ENCODE results near the gene BABAM1. TPM values are rescaled to one million over a fixed set of nuclear protein-coding genes. Genes with fewer than 3 reads are reported as not detected.

Gene BABAM1
- total RNA-seq, 3 donors from 2014 or later (not counting 1 experiment from before 2014, with no cell fraction given) = 106 to 127 (median 106) TPM

DNA sequence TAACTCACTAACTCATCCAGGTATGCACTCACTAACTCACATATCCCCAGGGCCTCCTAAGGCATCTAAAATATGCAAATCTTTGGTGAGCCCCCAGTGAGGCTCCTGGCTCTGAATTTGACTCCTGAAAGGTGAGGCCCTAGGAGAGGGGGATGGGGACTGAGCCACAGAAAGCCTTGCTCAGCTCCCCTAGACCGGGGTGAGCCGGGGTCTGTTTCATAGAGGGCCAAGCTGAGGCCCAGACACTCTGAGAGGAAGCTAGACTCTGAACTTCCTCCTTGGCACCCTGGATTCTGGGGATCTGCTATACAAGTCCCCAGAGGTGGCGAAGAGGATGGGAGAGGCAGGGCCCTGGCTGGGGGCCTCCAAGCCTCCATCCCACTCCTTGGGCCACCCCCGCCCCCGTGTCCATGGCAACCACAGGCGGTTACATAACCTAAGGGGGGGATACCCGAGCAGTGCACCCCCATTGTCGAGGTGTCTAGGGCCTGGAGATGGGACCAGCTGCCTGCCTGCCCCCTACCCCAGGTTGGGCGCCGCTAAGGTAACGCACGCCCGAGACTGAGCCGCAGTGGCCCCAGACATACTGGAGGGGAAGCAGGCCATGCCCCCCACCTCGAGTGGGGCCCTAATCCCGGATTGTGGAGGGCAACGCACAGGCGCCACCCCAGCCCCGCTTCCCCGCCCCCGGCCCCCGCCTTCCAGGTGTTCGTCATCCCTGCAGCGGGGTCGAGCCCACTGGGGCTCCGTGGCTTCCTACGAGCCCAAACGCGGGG is 35.3 kb downstream of the BABAM1 start:
- TF ChIP-seq CTCF (IDR thresholded peaks at IDR 0.05) = no peak
- peak overlapping the region; percentile 44 for H3K4me3 ChIP-seq (ENCODE audit: low read length)
- WGBS (ENCODE audit: insufficient coverage) = 13% methylated on average over 29 of the region's 29 CpGs
- Mint-ChIP-seq H3K27me3 (ENCODE audit: low read depth in 2 of 2) (no peaks in the 10 kb centered on the region), H3K36me3 (no peaks in the 10 kb centered on the region), H3K9me3 (no peaks in the 10 kb centered on the region), H3K27ac (peak overlapping the region in 1 of 2 donors; percentile 89), H3K4me1 (peaks cover 15 to 26% of the 10 kb centered on the region in 2 donors), H3K4me3 (peak overlapping the region; percentile 78)
- intact Hi-C loops (cut with micrococcal nuclease) = no loop called here
- peaks cover 3% of the 10 kb centered on the region for H3K9me3 ChIP-seq (ENCODE audit: control insufficient read depth, insufficient read depth, low read length)
- peaks cover 39% of the 10 kb centered on the region for H3K4me1 ChIP-seq (ENCODE audit: control insufficient read depth, insufficient read depth, low read length)
- DNase-seq = peak in 1 of 2 donors; percentile 52
- ATAC-seq = peak in 1 of 3 donors; percentile 2
- H3K27me3 ChIP-seq (ENCODE audit: control insufficient read depth, insufficient read depth, low read length) = no peaks in the 10 kb centered on the region
- H3K27ac ChIP-seq (ENCODE audit: low read length) = peak overlapping the region; percentile 51
- H3K36me3 ChIP-seq (ENCODE audit: control insufficient read depth, insufficient read depth, low read length) = no peaks in the 10 kb centered on the region

DNA sequence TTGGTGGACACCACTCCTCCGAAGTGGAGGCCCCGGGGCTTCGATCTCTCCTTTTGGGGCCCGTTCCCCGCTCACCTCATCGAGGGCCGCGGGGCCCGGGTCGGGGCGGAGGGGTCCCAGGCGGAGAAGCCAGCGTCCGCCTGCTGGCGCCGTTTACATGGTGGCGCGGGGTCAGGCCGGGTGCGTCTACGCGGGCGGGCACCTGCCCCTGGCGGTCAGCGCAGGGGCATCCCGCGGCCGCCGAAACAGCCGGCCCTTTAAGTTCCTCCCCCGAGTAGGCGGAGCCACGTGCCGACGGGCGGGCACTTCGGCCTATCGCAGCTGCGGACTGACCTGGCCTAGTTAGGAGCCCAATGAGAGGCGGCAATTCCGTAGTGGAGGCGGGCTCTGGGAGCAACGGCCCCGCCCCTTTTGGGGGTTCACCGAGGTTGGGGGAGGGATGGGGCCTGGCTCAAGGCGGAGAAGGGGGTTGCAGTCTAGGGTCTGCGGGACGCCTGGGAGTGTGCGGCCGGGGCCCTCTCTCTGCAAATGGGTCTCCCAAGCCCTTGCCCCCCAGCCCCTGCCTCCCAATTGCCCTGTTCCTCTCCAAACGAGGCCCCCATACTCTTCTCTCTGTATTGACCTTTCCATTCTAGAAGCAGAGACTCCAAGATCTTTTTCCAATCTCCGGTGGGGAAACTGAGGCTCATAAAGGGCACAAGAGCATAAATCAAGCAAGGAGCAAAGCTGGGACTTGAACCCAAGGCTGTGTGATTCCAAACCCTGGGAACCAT is 36.1 kb downstream of the BABAM1 start, which contains the start of gene ABHD8:
TSS of gene ABHD8 (minus strand) at position 259 of the 773 bp plus-strand sequence. CDS start 1,809 bp downstream, outside the sequence.
- H3K36me3 ChIP-seq (ENCODE audit: control insufficient read depth, insufficient read depth, low read length) = no peaks in the 10 kb centered on the region
- 2% methylated on average over 52 of the region's 52 CpGs for WGBS (ENCODE audit: insufficient coverage)
- peak within 1 kb of the TSS; percentile 81 to 89 for H3K27ac Mint-ChIP-seq
- intact Hi-C loops (cut with micrococcal nuclease) = no loop called here
- no peaks in the 10 kb centered on the region for H3K27me3 ChIP-seq (ENCODE audit: control insufficient read depth, insufficient read depth, low read length)
- H3K27ac ChIP-seq (ENCODE audit: low read length) = peak within 1 kb of the TSS; percentile 51
- peak within 1 kb of the TSS; percentile 44 for H3K4me3 ChIP-seq (ENCODE audit: low read length)
- peak; percentile 95 to 96 for DNase-seq
- TF ChIP-seq CTCF (IDR thresholded peaks at IDR 0.05) = peak; percentile 55
- peak; percentile 79 to 88 (median 81) for ATAC-seq
- peaks cover 39% of the 10 kb centered on the region for H3K4me1 ChIP-seq (ENCODE audit: control insufficient read depth, insufficient read depth, low read length)
- H3K4me3 Mint-ChIP-seq = peak within 1 kb of the TSS; percentile 78
- no peaks in the 10 kb centered on the region for H3K9me3 Mint-ChIP-seq
- H3K9me3 ChIP-seq (ENCODE audit: control insufficient read depth, insufficient read depth, low read length) = no peaks in the 10 kb centered on the region
- no peaks in the 10 kb centered on the region for H3K36me3 Mint-ChIP-seq
- peaks cover 15 to 31% of the 10 kb centered on the region in 2 donors for H3K4me1 Mint-ChIP-seq
- H3K27me3 Mint-ChIP-seq (ENCODE audit: low read depth in 2 of 2) = no peaks in the 10 kb centered on the region

DNA sequence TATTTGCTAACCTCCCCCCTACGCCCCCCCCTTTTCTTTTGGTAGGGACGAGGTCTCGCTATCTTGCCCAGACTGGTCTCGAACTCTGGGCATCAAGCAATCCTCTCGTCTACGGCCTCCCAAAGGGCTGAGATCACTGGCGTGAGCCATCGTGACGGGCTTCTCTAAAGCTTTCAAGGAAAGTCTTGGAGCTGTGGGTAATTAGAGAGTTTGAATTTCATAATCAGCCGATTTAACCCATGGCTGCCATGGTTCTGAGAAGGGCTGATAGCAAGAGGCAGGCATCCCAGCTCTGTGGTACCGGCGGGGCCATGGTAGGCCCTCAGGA is 36.7 kb downstream of the BABAM1 start:
- Histone ChIP-seq H3K27ac (ENCODE audit: low read length) (no peak overlapping the region), H3K36me3 (ENCODE audit: control insufficient read depth, insufficient read depth, low read length) (no peaks in the 10 kb centered on the region), H3K4me3 (ENCODE audit: low read length) (no peak overlapping the region), H3K27me3 (ENCODE audit: control insufficient read depth, insufficient read depth, low read length) (no peaks in the 10 kb centered on the region), H3K4me1 (ENCODE audit: control insufficient read depth, insufficient read depth, low read length) (peaks cover 40% of the 10 kb centered on the region), H3K9me3 (ENCODE audit: control insufficient read depth, insufficient read depth, low read length) (no peaks in the 10 kb centered on the region)
- H3K9me3 Mint-ChIP-seq = no peaks in the 10 kb centered on the region
- ATAC-seq (no peak), DNase-seq (no peak)
- no peaks in the 10 kb centered on the region for H3K36me3 Mint-ChIP-seq
- H3K4me3 Mint-ChIP-seq = peak overlapping the region; percentile 78
- H3K4me1 Mint-ChIP-seq = peaks cover 16 to 32% of the 10 kb centered on the region in 2 donors
- intact Hi-C loops (cut with micrococcal nuclease) = no loop called here
- H3K27ac Mint-ChIP-seq = peak overlapping the region in 1 of 2 donors; percentile 89
- TF ChIP-seq CTCF (IDR thresholded peaks at IDR 0.05) = no peak
- no peaks in the 10 kb centered on the region for H3K27me3 Mint-ChIP-seq (ENCODE audit: low read depth in 2 of 2)
- 94% methylated on average over 12 of the region's 12 CpGs for WGBS (ENCODE audit: insufficient coverage)
